ENCODE data around the gene PRELP.
"Not testable (repeated sequence)": the region's sequence is repeated elsewhere in the genome, so short reads cannot be mapped to it uniquely, and the experiment has no call there.

The PRELP gene

DNA sequence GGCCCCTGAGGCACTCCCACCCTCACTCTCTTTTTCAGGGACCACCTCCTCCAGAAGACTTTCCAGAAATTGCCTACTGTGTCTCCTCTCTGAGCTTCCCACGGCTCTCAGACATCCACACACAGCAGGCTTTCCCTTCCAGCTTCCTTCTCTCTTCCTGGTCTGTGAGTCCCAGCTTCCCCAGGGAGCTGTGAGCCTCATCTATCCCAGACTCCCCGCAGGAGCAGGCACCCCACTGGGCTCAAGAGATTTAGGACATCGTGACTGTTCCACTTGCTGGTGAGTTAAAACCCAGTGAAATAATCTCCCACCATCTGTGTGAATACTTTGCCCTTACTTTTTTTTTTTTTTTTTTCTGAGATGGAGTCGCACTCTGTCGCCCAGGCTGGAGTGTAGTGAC lies 22.0 kb upstream of the PRELP start:
- no peak for DNase-seq (ENCODE audit: low read depth, low spot score)

DNA sequence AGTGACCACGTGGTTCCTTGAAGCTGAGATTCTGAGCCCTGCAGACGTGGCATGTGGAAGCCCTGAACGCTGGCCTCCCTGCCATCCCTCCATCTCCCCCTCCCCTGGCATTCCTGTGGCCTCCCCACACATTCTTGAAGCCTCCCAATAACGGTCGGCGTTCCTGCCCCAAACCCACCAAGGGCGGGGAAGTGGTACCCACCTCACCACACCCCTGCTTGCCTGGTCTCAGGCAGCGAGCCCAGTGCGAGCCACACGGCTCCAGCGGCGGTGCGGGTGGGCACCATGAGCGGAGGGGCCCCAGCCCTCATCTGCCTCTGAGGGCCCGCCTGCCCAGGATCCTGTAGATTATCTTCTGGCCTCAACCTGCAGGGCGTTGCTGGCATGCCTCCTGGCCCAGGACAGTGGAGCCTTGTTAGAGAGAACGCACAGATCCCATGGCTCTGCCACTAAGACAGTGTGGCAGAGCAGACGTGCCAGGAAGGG lies 20.6 kb upstream of the PRELP start:
- DNase-seq (ENCODE audit: low read depth, low spot score): no peak

DNA sequence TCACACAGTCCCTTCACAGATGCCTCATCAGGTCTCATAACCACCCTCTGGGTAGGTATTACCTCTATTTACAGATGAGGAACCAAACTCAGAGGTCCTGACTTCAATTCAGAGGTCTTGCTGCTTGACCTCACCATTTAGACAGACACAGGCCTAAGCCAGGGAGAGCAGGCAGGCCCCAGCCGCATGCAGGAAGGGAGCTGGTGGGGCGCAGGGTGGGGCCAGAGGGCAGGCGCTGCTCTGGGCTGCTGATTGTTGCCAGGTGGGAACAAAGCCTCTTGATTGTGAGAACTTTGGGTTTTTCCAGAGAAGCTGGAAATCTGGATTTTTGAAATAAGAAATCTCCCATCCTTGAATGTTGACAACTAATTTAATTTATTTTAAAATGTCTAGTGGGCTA lies 19.9 kb upstream of the PRELP start:
- DNase-seq (ENCODE audit: low read depth, low spot score): no peak

DNA sequence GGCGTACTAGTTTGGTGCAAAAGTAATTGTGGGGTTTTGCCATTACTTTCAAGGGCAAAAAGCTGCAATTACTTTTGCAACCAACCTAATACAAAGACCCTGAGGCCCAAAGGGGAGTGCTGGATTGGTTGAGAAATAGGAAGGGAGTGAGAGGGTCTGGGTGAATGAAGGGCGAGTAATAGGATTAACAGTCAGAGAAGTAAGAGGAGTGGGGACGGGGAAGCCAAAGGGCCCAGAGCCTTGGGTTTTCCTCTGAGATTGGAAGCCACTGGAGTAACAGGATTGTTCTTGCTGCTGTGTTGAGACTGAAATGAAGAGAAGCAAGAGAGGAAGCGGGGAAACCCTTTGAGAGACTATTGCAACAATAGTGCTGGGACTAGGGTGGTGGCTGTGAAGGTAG lies 19.0 kb upstream of the PRELP start:
- no peak for DNase-seq (ENCODE audit: low read depth, low spot score)

DNA sequence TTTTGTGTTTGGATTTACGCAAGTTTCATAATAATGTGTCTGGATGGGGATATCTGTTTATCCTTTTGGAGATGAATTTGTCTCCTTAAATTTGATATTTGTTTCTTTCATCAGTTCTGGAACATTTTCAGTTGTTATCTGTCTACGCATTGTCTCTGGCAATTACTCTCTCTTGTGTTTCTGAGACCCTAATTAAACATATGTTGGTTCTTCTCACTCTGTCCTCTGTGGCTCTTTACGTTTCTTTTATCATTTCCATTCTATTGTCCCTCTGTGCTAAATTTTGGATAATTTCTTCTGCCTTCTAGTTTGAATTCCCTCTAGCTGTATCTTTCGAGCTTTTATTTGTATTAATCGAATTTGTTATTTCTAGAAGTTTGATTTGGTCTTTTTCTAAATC lies 17.5 kb upstream of the PRELP start:
- DNase-seq (ENCODE audit: low read depth, low spot score): no peak

DNA sequence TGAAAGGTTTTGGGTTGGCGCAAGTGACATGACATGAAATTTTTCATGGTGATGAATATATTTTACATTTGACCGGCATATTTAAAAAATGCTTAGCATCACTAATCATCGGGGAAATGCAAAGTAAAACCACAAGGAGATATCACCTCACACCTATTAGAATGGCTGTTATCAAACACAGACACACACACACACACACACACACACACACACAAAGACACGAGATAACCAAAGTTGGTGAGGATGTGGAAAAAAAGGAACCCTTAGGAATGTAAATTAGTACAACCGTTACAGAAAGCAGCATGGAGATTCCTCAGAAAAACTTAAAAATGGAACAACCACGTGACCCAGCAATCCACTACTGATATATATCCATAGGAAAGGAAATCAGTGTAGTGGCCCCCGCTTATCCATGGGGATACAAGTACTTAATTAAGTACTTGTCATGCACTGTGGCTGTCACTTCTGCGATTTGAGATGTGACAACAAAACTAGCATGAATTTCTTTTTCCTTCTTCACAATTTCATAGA lies 15.9 kb upstream of the PRELP start:
- no peak for DNase-seq (ENCODE audit: low read depth, low spot score)

DNA sequence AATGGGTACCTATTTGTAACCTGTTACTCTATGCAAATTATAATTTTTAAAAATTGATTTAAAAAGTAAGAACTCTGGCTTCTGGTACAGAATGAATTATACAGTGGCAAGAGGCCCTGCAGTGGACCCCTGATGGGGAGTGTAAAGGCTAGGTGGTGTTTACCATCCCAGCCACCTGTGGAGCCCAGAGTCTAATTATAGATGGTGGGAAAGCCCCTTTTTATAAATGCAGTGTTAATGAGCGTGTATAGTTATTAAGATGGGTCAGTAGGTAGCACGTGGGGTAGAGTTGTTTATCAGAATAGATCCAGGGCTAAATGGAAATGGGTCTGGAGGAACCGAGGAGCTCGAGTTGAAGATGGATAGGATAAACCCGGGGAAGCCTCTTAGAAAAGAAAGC lies 13.9 kb upstream of the PRELP start:
- no peak for DNase-seq (ENCODE audit: low read depth, low spot score)

DNA sequence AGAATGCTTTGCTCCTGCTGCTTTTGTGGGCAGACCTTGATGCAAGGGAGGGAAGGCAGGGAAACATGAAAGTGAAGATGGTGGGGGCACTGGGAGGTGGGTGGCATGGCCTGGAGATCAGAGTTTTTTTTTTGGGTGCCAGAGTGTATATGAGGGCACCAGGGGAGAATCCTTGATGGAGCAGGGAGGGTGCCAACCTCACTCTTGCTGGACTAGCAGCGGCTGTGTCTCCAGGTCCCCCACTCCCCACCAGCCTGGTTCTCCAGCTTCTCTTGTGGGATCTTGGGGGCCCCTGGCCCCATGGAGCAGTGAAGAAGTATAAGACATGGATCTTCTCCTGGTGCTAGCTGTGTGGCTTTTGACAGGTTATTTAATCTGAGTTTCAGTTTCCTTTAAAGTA lies 13.5 kb upstream of the PRELP start:
- DNase-seq (ENCODE audit: low read depth, low spot score): no peak

DNA sequence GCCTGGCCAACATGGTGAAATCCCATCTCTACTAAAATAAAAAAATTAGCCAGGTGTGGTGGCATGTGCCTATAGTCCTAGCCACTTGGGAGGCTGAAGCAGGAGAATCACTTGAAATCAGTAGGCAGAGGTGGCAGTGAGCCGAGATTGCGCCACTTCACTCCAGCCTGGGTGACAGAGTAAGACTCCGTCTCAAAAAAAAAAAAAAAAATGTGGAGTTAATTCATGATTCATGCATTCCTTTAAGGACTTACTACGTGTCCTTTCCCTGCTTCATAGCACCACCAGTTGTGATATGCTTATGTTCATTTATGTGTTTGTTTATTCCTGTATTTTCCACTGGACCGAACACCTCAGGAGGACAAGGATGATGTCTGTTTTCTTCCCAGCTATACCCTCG lies 12.7 kb upstream of the PRELP start:
- no peak for DNase-seq (ENCODE audit: low read depth, low spot score)

DNA sequence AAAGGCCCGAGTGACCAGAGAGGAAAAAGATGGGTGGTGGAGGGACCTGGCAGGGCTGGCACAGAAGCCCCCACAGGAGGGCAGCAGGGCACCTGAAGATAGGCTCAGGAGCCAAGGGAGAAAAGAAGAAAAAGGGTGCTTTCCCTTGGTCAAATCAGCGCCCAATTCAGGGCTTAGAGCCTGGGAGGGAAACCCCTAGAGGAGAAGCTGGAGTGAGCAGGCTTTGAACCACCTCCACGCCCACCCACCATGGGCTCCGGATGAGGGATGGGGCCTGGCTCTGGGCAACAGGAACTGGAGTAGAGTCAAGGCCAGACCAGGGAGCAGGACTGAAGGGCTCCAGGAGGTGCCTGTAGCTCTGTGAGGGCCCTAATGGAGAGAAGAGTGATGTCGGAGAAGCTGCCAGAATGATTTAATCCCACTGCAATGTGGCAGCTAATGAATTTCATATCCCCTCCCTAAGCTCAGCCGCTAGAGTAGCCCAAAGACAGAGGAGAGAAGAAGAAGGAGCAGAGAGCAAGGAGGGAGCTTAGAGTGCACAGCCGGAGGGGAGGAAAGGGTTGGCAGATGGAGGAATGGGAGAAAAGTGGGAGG lies 12.0 kb upstream of the PRELP start:
- DNase-seq (ENCODE audit: low read depth, low spot score): no peak

DNA sequence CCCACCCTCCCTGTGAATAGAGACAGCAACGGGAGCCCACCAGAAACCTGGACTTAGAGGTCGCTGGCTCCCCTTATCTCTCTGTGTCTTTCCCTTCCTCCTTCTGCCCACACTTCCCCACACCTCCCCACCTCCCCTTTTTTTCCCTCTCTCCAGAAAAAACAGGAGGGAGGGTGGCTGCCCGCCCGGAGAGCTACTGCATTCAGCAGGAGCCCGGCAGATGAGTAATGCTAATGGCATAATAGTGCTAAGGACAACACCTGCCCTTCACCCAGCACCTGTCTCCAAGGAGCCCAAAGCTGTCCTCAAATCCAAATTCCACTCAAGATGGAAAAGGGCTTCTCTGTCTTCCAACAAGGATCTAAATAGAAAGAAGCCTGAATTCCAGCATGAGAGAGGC lies 11.4 kb upstream of the PRELP start:
- DNase-seq (ENCODE audit: low read depth, low spot score): no peak

DNA sequence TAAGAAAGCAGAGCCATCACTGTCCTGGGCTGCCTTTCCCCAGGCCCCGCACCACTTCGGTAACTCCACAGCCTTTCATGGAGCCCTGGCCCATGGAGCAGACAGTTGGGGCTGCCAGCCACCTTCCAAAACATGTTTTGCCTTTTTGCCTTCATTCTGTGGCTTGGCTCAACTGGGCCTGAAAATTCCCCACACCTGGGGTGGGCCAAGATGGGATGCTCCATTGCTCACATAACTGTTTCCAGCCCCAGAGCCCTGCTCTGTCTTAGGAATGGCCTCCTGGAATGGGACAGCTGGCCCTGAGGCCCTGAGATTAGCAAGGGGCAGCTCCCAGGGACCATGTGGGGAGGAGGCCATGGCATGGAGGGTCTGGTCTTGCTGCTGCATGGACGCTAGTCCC lies 10.9 kb upstream of the PRELP start:
- no peak for DNase-seq (ENCODE audit: low read depth, low spot score)

DNA sequence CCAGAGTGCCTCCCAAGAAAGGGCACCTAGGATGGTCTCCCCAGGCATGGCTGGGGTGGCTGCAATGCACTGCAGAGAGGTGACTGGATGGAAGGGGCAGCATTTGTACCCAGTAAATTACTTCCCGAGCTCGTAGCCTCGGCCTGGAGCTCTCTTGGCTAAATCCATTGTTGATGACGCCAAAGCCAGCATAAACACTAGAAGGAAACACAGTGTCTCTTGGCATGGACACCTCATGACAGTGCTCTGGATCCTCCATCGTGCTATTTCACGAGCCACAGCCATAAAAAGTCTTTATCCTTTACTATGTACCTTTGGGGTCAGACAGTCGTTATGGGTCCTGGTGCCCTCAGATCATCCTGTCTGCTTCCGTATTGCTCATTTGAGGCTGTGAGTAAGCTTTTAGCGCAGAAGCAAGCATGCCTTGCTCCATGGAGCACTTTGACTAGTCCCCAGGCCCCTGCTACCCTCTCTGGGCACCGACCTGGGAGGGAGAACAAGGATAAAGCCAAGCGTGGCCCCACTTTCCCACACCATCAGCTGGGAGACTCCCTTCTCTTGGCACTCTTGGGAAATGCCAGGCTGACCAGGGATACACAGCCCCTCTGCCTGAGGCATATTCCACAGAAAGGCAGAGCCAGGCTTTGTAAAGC lies 10.3 kb upstream of the PRELP start:
- no peak for DNase-seq (ENCODE audit: low read depth, low spot score)

DNA sequence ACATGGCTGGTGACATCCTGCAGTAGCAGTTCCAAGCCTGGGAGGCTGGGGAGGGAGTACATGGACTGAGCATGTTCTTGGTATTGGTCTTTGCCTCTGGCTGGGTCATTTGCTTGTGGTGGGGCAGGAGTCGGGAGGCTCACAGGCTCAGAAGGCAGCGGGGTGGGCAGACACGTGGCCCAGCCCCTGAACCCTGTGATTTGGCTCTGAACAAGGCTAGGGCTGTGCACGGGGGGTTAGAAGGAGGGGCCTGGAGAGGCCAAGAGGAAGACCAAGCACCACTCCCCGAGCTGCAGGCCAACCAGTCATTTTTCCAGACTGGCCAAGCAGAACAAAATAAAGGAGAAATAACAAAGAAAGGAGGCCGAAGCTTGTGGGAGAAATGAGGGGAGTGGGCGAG lies 9.7 kb upstream of the PRELP start:
- DNase-seq (ENCODE audit: low read depth, low spot score): no peak

DNA sequence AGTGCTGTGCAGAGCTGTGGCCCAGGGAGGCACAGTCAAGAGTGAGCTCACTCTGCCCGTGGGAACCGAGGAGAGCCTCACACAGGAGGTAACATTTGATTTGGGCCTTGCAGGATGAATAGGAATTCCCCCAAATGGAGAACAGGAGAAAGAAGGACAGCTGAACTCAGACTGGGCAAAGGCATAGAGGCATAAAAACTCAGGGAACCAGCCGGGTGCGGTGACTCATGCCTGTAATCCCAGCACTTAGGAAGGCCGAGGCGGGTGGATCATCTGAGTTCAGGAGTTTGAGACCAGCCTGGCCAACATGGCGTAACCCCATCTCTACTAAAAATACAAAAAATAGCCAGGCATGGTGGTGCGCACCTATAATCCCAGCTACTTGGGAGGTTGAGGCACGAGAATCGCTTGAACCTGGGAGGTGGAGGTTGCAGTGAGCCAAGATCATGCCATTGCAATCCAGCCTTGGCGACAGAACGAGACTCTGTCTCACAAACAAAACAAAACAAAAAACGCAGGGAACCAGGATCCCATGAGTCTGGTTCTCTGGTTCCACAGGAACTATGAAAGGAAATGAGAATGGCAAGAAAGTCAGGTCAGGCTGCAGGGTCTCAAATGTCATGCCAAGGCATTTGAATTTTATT lies 8.6 kb upstream of the PRELP start:
- DNase-seq (ENCODE audit: low read depth, low spot score): not testable (repeated sequence)

DNA sequence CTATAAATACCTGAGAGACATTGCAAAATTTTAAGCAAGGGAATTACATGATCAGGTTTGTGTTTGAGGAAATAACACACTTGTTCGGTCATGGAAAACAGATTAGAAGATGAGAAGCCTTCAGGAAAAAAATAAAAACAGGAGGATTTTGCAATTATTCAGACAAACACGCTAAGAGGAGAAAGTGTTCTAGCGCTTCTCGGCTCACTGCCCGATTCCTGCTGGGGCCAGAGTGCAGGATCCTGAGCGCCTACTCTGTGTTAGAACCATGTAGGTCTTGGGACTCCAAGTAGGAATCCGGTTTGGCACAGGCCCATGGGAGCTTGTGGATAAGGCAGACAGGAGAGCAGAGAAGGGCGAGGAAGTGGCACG lies 8.1 kb upstream of the PRELP start:
- no peak for DNase-seq (ENCODE audit: low read depth, low spot score)

DNA sequence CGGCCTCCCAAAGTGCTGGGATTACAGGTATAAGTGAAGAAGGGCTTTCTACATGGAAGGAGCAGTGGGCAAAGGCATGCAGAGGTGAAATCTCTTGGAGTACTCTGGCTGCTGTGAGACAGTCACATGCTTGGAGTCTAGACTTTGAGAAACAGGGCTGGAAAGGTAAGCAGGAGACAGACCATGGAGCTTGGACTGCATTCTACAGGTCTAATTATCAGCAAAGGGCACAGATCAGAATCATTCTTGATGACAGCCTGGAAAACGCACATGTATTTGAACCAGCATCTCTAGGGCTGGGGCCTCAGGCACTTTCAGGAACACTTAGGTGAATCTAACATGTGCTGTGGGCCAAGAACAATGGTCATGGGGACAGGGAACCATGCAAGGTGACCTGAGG lies 7.3 kb upstream of the PRELP start:
- no peak for DNase-seq (ENCODE audit: low read depth, low spot score)

DNA sequence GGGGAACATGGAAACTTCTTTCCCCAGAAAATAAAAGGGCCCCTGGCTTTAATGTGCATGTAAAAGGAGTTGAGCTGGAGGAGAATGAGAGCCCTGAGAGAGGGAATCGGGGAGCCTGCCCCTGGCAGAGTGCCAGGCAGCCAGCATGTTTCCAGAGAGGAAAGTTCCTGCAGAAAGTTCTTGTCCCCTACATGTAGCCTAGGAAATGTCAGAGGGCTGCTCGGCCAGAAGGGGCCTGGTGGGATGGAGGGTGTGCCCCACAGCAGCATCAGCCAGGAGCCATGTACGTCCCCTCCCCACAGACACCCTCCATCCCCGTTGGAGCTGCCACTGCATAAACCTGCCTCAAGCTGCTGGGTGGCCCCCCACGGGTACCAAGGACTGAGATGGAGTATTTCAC lies 5.4 kb upstream of the PRELP start:
- DNase-seq (ENCODE audit: low read depth, low spot score): no peak

DNA sequence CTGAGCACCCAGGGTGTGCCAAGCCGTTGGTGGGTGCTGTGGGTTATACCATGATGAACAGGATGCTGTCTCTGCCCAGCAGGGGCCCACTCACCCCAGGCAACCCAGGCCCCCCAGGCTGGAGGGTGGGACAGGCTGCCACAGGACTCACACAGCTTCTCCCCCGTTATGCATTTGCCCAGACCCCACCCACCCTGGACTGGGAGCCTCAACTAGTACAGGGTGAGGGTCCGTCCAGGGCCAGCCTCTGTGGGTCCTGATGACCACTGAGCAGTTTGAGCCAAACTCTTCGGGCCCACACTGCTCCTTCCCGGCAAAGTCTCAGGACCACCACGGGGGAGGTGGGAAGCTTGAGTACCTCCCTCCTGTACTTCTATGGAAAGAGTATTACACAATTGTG lies 3.8 kb upstream of the PRELP start:
- no peak for DNase-seq (ENCODE audit: low read depth, low spot score)

DNA sequence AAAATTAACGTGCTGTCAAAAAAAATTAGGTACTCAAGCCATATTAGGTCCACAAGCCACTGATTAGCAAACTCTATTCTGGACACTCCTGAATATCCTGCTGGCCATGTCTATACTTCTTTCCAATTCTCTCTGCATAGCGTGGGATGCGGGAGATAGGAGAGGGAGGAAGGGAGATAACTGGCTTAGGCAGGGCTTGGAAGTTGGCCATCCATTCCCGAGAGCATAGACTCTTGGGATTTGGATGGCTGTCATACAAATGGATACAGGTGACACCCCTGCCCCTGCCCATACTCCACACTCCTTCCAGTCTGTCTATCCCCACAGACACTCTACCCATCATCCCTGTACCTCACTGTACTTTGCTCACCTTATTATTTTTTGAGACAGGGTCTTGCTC lies 2.3 kb upstream of the PRELP start:
- DNase-seq (ENCODE audit: low read depth, low spot score): no peak

DNA sequence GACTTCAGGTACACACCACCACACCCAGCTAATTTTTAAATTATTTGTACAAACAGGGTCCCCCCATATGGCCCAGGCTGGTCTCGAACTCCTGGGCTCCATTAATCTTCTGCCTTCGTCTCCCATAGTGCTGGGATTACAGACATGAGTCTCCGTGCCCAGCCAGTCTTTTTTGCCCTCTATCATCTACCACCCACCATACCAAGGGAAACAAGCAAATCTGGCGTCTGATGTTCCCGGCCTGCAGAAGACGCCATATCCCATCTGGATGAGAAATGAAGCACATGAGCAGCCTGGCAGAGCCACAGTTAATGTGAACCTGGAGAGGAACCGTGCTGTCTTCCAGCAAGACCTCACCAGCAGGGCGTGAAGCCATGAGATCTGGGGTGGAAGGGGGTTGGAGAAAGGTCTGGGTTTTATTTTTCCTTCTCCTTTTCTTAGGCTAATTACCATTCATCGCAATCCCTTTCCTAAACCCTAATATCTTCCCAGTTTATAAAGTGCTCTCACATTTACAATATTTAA lies 1.8 kb upstream of the PRELP start:
- no peak for DNase-seq (ENCODE audit: low read depth, low spot score)

DNA sequence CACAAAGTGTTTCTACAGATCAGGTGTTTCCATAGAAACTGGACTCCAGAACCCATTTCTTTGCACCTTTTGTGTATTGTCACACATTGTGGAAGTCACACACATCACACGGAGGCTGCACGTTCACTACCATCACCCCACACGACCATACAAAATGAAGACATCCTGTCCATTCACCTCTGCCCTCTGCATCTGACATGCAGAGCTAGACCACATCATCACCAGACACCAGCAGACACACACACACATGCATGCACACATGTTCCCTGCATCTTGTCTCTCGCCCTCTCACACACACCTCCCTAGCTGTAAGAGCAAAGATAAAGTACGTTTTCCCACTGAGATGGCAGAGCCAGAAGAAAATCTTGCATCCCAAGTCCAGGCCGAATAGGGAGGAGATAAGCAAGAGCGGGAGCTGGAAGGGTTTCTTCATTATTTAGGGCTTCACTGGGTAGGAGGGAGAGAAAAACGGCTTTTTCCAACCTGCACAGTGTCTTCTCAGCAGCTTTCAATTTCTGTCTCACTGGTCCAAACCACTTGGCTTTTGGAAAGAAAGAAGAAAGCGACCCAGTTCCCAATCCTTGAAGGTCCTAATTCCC lies 709 bp downstream of the PRELP start:
- no peak for DNase-seq (ENCODE audit: low read depth, low spot score)

DNA sequence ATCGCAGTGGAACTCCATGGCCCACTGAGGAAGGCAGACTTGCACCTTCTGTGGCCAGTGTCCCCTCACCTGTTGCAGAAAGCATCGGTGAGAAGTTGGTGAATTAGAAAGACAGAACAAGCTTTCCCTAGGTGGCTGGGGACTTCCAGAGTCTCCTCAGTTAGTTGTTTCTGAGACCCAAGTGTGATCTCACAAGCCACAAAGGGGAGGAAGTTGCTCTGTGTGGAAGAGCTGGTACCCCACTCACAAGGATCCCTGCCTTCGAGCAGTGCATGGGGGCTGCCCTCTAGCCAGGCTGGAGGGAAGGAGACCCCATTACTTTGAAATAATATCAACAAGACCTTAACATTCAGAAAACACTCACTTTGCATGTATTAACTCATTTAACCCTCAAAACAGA lies 2.1 kb downstream of the PRELP start:
- DNase-seq (ENCODE audit: low read depth, low spot score): no peak
